ENCODE measurements around the gene TRPC4.
"Not testable (repeated sequence)": the region's sequence is repeated elsewhere in the genome, so short reads cannot be mapped to it uniquely, and the experiment has no call there.

Gene TRPC4

GRCh38 chr13:37816276-37816675 is 53.3 kb downstream of the TRPC4 start:
- no peak for DNase-seq

GRCh38 chr13:37811441-37811840 is 58.1 kb downstream of the TRPC4 start:
- no peak for DNase-seq

- DNase-seq, result no peak
These were observed 62.9 kb downstream of the TRPC4 start for GRCh38 chr13:37806666-37807065.

- no peak for DNase-seq
These were observed 71.9 kb downstream of the TRPC4 start for GRCh38 chr13:37797631-37798030.

GRCh38 chr13:37796795-37797194 is 72.8 kb downstream of the TRPC4 start:
- DNase-seq, result not testable (repeated sequence)

GRCh38 chr13:37795326-37795725 is 74.2 kb downstream of the TRPC4 start:
- DNase-seq, result no peak

GRCh38 chr13:37791699-37792098 is 77.9 kb downstream of the TRPC4 start:
- no peak for DNase-seq

- DNase-seq, result no peak
These were observed 81.2 kb downstream of the TRPC4 start for GRCh38 chr13:37788346-37788745.

GRCh38 chr13:37777676-37778075 is 91.9 kb downstream of the TRPC4 start:
- no peak for DNase-seq

GRCh38 chr13:37775871-37776270 is 93.7 kb downstream of the TRPC4 start:
- no peak for DNase-seq

- no peak for DNase-seq
These were observed 96.9 kb downstream of the TRPC4 start for GRCh38 chr13:37772644-37773043.

GRCh38 chr13:37769545-37769944 is 100.0 kb downstream of the TRPC4 start:
- no peak for DNase-seq

GRCh38 chr13:37769078-37769477 is 100.5 kb downstream of the TRPC4 start:
- DNase-seq, result no peak

GRCh38 chr13:37766502-37766901 is 103.1 kb downstream of the TRPC4 start:
- DNase-seq, result no peak

- no peak for DNase-seq
These were observed 114.2 kb downstream of the TRPC4 start for GRCh38 chr13:37755349-37755748.

GRCh38 chr13:37753776-37754175 is 115.8 kb downstream of the TRPC4 start:
- DNase-seq, result no peak

- no peak for DNase-seq
These were observed 117.4 kb downstream of the TRPC4 start for GRCh38 chr13:37752146-37752545.

- no peak for DNase-seq
These were observed 118.5 kb downstream of the TRPC4 start for GRCh38 chr13:37751025-37751424.

- no peak for DNase-seq
These were observed 120.7 kb downstream of the TRPC4 start for GRCh38 chr13:37748913-37749312.

- no peak for DNase-seq
These were observed 122.4 kb downstream of the TRPC4 start for GRCh38 chr13:37747071-37747612.

- no peak for DNase-seq
These were observed 128.0 kb downstream of the TRPC4 start for GRCh38 chr13:37741536-37741935.

GRCh38 chr13:37736045-37736444 is 133.5 kb downstream of the TRPC4 start:
- no peak for DNase-seq

GRCh38 chr13:37735293-37735692 is 134.3 kb downstream of the TRPC4 start:
- DNase-seq, result no peak

GRCh38 chr13:37729876-37730275 is 139.7 kb downstream of the TRPC4 start:
- no peak for DNase-seq

GRCh38 chr13:37716420-37717195 is 153.0 kb downstream of the TRPC4 start:
- no peak for DNase-seq
